Vagina (tissue), 2 donors: ENCODE data around the gene ZDHHC3.

Experiments
- POLR2A ChIP-seq, 2 donors: fragments of 450-650 bp; IDR thresholded peaks; one replicate each; pipeline ENCODE4 v1.6.1; 2017; ENCODE audit warnings: antibody characterized with exemption in 2 of 2, mild to moderate bottlenecking in 2 of 2, moderate library complexity in 2 of 2
- POLR2AphosphoS5 ChIP-seq, 2 donors: sonication (generic); formaldehyde crosslinking; IDR thresholded peaks; one replicate each; pipeline ENCODE4 v1.9.0; 2017; ENCODE audit warnings: antibody characterized with exemption in 2 of 2, mild to moderate bottlenecking in 2 of 2, low read depth in 1 of 2; ENCODE audit not compliant: insufficient read depth in 1 of 2
- TF ChIP-seq, protein P1 (sequence below), 3 experiments: fragments of 450-650 bp in 2 of 3; fragments of 200-600 bp in 1 of 3; sonication (generic) in 1 of 3; IDR thresholded peaks; one replicate each; pipeline ENCODE4 v1.5.1; 2017 to 2019; ENCODE audit warnings: antibody characterized with exemption in 3 of 3, mild to moderate bottlenecking in 2 of 3, moderate library complexity in 2 of 3

DNA sequence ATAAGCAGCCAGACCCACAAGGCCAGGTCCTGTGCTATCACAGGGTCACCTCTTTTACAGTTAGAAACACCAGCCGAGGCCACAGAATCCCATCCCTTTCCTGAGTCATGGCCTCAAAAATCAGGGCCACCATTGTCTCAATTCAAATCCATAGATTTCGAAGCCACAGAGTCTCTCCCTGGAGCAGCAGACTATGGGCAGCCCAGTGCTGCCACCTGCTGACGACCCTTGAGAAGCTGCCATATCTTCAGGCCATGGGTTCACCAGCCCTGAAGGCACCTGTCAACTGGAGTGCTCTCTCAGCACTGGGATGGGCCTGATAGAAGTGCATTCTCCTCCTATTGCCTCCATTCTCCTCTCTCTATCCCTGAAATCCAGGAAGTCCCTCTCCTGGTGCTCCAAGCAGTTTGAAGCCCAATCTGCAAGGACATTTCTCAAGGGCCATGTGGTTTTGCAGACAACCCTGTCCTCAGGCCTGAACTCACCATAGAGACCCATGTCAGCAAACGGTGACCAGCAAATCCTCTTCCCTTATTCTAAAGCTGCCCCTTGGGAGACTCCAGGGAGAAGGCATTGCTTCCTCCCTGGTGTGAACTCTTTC is 62.0 kb downstream of the ZDHHC3 start:
- no peak for TF ChIP-seq POLR2A (IDR thresholded peaks at IDR 0.05)
- TF ChIP-seq, protein P1, sequence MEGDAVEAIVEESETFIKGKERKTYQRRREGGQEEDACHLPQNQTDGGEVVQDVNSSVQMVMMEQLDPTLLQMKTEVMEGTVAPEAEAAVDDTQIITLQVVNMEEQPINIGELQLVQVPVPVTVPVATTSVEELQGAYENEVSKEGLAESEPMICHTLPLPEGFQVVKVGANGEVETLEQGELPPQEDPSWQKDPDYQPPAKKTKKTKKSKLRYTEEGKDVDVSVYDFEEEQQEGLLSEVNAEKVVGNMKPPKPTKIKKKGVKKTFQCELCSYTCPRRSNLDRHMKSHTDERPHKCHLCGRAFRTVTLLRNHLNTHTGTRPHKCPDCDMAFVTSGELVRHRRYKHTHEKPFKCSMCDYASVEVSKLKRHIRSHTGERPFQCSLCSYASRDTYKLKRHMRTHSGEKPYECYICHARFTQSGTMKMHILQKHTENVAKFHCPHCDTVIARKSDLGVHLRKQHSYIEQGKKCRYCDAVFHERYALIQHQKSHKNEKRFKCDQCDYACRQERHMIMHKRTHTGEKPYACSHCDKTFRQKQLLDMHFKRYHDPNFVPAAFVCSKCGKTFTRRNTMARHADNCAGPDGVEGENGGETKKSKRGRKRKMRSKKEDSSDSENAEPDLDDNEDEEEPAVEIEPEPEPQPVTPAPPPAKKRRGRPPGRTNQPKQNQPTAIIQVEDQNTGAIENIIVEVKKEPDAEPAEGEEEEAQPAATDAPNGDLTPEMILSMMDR (IDR thresholded peaks at IDR 0.05) = peak; percentile 29 to 46 (median 37)
- no peak for TF ChIP-seq POLR2AphosphoS5 (IDR thresholded peaks at IDR 0.05; ENCODE audit: insufficient read depth in 1 of 2, low read depth in 1 of 2)
